IPS DF 4.7 (cell line): ENCODE results near the gene CLEC4G.
"Not testable (repeated sequence)": the region's sequence is repeated elsewhere in the genome, so short reads cannot be mapped to it uniquely, and the experiment has no call there.

ENCODE experiments used
- DNase-seq: peaks from one replicate; pipeline ENCODE4 v3.0.0-alpha.2; 2013; ENCODE audit warnings: low spot score; ENCODE audit errors: extremely low read depth

CLEC4G gene

DNA sequence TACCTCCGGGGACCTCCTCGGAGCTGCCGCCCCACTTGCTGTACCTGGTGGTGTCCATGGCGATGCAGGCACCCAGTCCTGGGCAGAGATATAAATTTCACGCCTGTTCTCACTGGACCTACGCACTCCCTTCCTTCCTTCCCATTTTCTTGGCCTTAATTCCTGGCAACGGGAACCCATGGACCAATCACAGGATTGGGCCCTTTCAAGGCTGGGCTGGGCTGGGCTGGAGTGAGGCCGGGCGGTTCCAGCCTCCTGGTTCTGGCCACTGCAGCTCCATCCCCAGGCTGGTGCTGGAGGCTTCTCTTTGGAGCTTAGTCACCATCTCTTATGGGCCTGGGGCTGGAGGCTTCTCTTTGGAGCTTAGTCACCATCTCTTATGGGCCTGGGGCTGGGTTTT is at the start of gene CLEC4G:
CLEC4G (minus strand) TSS at position 66 of the 400 bp plus-strand sequence; CDS start at position 58, 8 bp downstream.
- no peak for DNase-seq

- DNase-seq = no peak
Measured at GRCh38 chr19:7781157-7781556, 49.2 kb upstream of the CLEC4G start.

DNA sequence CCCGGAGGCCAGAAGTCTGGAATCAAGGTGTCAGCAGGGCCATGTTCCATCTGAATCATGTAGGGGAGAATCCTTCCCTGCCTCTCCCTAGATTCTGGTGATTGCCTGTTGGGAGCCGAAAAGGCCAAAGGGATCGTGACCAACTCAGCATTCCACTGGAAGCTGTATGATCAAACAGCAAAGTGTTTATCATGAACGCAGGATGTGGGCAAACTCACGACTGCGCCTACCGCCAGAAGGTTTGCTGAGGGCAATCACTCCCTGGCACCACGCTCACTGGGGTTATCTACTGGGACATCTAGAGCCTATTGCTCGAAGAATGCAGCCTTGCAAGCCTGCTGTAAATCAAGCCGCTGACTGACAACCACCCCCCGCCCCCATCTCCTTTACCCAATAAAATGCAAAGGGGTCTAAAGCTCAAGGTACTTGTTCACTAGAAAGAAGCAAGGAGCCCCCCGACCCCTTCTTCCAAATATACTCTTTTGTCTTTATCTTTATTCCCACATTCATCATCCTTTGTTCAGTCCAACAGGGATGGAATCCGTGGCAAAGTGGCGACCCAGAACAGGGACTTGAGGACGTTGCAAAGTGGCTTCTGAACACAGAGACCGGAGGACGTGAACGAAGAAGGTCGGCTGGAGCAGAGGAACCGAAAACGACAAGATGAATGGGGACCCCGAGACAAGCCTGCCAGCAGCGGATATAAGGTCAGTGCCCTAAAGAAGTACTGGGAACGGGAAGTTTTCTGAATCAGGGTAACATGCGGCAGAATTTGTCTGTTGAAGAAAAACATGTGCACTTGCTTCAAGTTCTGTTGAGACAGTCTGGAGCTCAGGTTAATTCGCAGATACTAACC is 47.9 kb upstream of the CLEC4G start:
- DNase-seq = no peak

DNA sequence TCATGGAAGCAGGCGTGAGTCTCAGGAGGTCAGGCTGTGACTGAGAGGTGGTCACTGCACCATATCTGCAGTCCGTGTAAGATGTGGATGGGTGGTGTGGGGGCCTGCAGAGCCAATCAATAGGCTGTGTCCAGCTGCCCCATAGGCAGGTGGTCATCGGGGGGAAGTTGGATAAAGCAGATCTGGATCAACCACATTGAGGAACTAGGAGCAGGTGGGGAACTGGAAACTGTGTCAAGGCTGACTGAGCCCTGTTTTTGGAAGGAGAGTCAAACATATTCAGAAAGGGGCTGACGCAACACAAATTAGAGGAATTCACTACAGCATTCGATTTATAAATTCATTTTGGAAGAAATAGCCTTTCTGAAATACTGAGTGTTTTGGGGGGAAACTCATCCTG is 46.2 kb upstream of the CLEC4G start:
- DNase-seq = no peak

DNA sequence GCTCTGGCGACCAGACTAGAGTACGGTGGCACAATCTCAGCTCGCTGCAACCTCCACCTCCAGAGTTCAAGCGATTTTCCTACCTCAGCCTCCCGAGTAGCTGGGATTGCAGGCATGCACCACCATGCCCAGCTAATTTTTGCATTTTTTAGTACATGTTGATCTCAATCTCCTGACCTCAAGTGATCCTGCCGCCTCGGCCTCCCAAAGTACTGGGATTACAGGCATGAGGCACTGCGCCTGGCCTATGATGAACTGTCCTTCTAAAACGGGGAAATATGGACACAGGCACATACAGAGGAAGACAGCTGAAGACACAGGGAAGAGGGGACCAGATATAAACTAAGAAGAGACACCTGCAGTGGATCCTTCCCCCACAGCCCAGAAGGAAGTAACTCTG is 43.9 kb upstream of the CLEC4G start:
- DNase-seq = no peak

DNA sequence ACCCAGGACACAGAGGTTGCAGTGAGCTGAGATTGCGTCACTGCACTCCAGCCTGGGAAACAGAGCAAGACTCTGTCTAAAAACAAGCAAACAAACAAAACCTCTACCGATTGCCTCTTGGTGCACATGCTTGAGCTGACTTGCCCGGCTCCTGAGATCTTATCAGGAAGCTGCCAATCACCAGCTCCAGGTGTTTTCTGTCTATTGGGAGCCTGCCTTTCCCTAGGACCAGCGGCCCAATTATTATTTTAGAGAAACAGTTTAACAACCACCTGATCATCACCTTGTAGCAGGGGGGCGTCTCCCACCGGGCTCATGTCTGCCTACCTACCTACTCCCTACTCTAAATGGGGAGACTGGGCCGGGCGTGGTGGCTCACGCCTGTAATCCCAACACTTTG is 41.9 kb upstream of the CLEC4G start:
- no peak for DNase-seq

DNA sequence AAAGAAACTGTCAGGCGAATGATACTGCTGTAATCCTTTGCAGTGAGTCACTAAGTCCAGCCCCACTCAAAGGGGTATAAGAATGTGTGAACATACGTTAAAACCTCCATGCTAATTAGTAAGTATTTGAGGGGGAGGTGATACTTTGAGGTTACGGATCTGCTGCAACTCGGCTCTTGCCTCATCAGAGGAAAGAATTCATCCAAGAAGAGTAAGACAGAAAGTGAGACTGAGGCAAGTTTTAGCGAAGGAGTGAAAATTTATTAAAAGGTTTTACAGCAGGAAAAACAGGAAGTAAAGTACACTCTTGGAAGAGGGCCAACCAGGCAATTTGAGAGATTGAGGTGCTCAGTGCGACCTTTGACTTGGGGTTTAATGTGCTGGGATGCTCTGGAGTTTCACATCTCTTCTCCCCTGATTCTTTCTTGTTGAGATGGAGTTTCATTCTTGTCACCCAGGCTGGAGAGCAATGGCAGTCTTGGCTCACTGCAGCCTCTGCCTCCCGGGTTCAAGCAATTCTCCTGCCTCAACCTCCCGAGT is 40.9 kb upstream of the CLEC4G start:
- DNase-seq = no peak

GRCh38 chr19:7771072-7771471 is 39.2 kb upstream of the CLEC4G start:
- no peak for DNase-seq

GRCh38 chr19:7769171-7769570 is 37.3 kb upstream of the CLEC4G start:
- DNase-seq = no peak

DNA sequence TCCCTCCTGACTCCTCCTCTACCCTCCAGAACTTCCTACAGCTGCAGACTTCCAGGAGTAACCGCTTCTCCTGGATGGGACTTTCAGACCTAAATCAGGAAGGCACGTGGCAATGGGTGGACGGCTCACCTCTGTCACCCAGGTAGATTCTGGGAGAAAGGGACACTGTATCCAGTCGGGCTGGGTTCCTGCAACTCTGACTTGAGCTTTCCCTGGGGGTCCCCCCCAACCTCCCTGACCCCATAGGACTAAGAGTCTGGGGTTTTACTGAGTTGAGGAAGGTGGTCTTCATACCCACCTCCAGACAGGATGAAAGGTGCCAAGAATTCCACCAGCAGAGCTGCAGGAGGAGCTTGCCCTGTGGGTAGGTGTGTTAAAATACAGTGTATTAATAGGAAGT is 35.6 kb upstream of the CLEC4G start:
- no peak for DNase-seq

DNA sequence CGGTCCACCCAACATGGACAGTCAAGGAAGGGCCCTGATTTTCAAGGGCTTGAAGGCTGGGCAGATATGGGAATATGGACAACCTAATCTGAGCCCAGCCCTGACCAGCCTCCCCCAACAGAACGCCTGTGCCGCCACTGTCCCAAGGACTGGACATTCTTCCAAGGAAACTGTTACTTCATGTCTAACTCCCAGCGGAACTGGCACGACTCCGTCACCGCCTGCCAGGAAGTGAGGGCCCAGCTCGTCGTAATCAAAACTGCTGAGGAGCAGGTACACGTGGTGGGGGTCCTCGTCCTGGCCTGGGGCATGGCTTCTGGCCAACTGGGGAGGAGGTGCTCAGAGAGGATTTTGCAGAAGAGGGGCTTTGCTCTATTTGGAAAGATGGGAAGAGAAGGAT is 34.6 kb upstream of the CLEC4G start:
- DNase-seq = no peak

- DNase-seq = not testable (repeated sequence)
Measured at GRCh38 chr19:7765043-7765442, 33.1 kb upstream of the CLEC4G start.

- not testable (repeated sequence) for DNase-seq
Measured at GRCh38 chr19:7764157-7764556, 32.2 kb upstream of the CLEC4G start.

GRCh38 chr19:7763696-7764095 is 31.8 kb upstream of the CLEC4G start:
- DNase-seq = no peak

DNA sequence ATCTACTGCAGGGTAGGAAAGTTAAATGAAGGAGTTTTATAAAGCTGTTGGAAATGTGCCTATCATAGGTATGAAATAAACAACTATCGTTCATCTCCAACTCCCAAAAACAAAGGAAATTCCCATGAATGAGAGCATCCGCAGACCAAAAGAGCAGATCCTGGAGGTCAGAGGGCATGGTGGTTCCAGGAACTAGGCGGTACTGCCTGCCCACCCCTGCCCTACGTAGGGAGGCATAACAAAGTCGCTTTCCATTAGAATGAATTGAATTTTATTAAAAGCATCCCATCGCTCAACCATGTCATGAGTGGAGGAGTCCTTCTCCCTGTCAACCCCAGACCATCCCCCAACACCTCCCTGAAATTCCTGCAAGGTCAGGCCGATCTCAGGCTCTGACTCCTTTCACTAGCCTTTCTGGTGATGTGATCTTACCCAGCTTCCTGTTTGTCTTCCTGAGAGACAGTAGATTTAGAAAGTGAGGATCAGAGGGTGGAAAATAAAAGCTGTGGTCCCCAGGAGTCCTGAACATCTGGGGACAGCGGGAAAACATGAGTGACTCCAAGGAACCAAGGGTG is 30.9 kb upstream of the CLEC4G start, which contains the start of gene CLEC4M:
CLEC4M (plus strand) TSS at position 525 of the 575 bp plus-strand sequence; CDS start at position 549, 24 bp downstream.
- DNase-seq = no peak

- DNase-seq = no peak
Measured at GRCh38 chr19:7759156-7759555, 27.2 kb upstream of the CLEC4G start.

DNA sequence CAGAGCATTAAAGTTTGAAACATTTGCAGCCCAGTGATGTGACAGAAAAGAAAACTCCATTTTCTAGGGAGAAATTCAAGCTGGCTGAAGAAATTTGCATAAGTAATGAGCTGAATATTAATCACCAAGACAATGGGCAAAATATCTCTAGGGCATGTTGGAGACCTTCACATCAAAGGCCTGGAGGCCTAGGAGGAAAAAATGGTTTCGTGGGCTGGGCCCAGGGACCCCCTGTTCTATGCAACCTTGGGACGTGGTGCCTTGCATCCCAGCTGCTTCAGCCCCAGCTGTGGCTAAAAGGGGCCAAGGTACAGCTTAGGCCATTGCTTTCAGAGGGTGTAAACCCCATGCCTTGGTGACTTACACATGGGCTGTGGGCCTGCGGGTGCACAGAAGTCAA is 25.4 kb upstream of the CLEC4G start:
- no peak for DNase-seq

GRCh38 chr19:7756258-7756657 is 24.3 kb upstream of the CLEC4G start:
- DNase-seq = no peak

- DNase-seq = no peak
Measured at GRCh38 chr19:7751157-7751783, 19.4 kb upstream of the CLEC4G start.

DNA sequence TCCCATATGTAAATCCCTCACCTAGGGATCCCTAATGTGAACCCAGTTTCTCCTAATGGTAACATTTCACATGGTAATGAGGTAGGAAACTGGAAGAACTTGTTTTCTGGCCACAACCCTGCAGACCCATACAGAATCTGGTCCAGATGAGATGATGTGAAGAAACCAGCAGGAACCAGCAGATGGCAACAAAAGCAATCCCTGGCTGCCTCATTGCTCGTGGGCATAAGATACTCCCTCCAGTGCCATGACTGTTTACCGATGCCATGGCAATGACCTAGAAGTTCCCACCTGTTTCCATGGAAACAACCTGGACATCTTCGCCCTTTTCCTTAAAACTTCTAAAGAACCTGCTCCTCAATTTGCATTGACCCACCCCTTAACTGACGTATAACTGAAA is 16.8 kb upstream of the CLEC4G start:
- DNase-seq = peak; percentile 92

GRCh38 chr19:7748171-7748570 is 16.3 kb upstream of the CLEC4G start:
- no peak for DNase-seq
